Hepatocyte (in vitro differentiated cells): ENCODE results near the gene IL3RA. TPM values are rescaled to one million over a fixed set of nuclear protein-coding genes. Genes with fewer than 3 reads are reported as not detected.

Experiments
- DNase-seq: peaks from one replicate; pipeline ENCODE4 v3.0.0-alpha.2; 2016; ENCODE audit warnings: low spot score
- H2AFZ ChIP-seq: fragments of 200-600 bp; sonication (generic); 2 replicates; pipeline ENCODE4 v1.6.0; 2016; ENCODE audit warnings: antibody characterized with exemption, mild to moderate bottlenecking
- H3K27ac ChIP-seq: fragments of 200-600 bp; sonication (generic); 2 replicates; pipeline ENCODE4 v1.5.1; 2016; ENCODE audit warnings: mild to moderate bottlenecking
- H3K27me3 ChIP-seq: fragments of 200-600 bp; sonication (generic); 2 replicates; pipeline ENCODE4 v1.6.1; 2016
- H3K36me3 ChIP-seq: fragments of 200-600 bp; sonication (generic); replicated peaks from 2 replicates; pipeline ENCODE4 v1.5.1; 2016; ENCODE audit warnings: low read depth; ENCODE audit not compliant: insufficient read depth
- H3K4me1 ChIP-seq: fragments of 200-600 bp; sonication (generic); 2 replicates; pipeline ENCODE4 v1.5.1; 2016; ENCODE audit warnings: mild to moderate bottlenecking, moderate library complexity; ENCODE audit not compliant: insufficient read depth
- H3K4me2 ChIP-seq: fragments of 200-600 bp; sonication (generic); 2 replicates; pipeline ENCODE4 v1.6.0; 2016
- H3K4me3 ChIP-seq: fragments of 200-600 bp; sonication (generic); 2 replicates; pipeline ENCODE4 v1.5.1; 2016; ENCODE audit warnings: mild to moderate bottlenecking
- H3K79me2 ChIP-seq: fragments of 200-600 bp; sonication (generic); 2 replicates; pipeline ENCODE4 v1.6.0; 2017; ENCODE audit warnings: mild to moderate bottlenecking
- H3K9me2 ChIP-seq: fragments of 200-600 bp; sonication (generic); replicated peaks from 2 replicates; pipeline ENCODE4 v1.6.0; 2017; ENCODE audit warnings: mild to moderate bottlenecking; ENCODE audit not compliant: insufficient read depth
- H3K9me3 ChIP-seq: fragments of 200-600 bp; sonication (generic); 2 replicates; pipeline ENCODE4 v1.5.1; 2016; ENCODE audit warnings: low read depth, mild to moderate bottlenecking
- H4K20me1 ChIP-seq: fragments of 200-600 bp; sonication (generic); 2 replicates; pipeline ENCODE4 v1.6.0; 2016; ENCODE audit warnings: mild to moderate bottlenecking; ENCODE audit not compliant: insufficient read depth, poor library complexity, severe bottlenecking
- EZH2 ChIP-seq: fragments of 200-600 bp; sonication (generic); IDR thresholded peaks from 2 replicates; pipeline ENCODE4 v1.6.1; 2016; ENCODE audit warnings: antibody characterized with exemption, mild to moderate bottlenecking, borderline replicate concordance
- EZH2phosphoT487 ChIP-seq: fragments of 200-600 bp; sonication (generic); IDR thresholded peaks from one replicate; pipeline ENCODE4 v1.6.1; 2018; ENCODE audit warnings: antibody characterized with exemption, mild to moderate bottlenecking, low read depth, moderate library complexity; ENCODE audit not compliant: unreplicated experiment, severe bottlenecking
- WGBS: methylation state at CpG from one replicate; pipeline ENCODE4 v1.1.6; 2016; ENCODE audit warnings: low lambda C conversion rate; ENCODE audit errors: missing lambda C conversion rate; 5-methylcytosine and 5-hydroxymethylcytosine counted together
- polyA plus RNA-seq: library from polyadenylated mRNA; unstranded; fragments of >200 nt; fragmentation: Nextera tagmentation; extraction: Ambion mirVana; gene quantifications from 2 replicates; pipeline ENCODE4 v1.2.1, GENCODE V29; 2016
- total RNA-seq: library from RNA; depleted of rRNA; stranded (reverse); fragments of >200 nt; gene quantifications from 2 replicates; pipeline ENCODE4 v1.2.3, GENCODE V29; 2014
- TF ChIP-seq, protein P1 (sequence below): fragments of 200-600 bp; sonication (generic); IDR thresholded peaks from 2 replicates; pipeline ENCODE4 v1.5.1; 2016; ENCODE audit warnings: antibody characterized with exemption, mild to moderate bottlenecking; ENCODE audit not compliant: poor library complexity

The IL3RA gene
- total and polyA plus RNA-seq, 2 experiments from 2014 or later = 0.30 to 0.42 TPM

GRCh38 chrX:1388651-1389050, 52.1 kb downstream of the IL3RA start:
- TF ChIP-seq EZH2phosphoT487 (no peak), EZH2 (no peak)
- TF ChIP-seq, protein P1, sequence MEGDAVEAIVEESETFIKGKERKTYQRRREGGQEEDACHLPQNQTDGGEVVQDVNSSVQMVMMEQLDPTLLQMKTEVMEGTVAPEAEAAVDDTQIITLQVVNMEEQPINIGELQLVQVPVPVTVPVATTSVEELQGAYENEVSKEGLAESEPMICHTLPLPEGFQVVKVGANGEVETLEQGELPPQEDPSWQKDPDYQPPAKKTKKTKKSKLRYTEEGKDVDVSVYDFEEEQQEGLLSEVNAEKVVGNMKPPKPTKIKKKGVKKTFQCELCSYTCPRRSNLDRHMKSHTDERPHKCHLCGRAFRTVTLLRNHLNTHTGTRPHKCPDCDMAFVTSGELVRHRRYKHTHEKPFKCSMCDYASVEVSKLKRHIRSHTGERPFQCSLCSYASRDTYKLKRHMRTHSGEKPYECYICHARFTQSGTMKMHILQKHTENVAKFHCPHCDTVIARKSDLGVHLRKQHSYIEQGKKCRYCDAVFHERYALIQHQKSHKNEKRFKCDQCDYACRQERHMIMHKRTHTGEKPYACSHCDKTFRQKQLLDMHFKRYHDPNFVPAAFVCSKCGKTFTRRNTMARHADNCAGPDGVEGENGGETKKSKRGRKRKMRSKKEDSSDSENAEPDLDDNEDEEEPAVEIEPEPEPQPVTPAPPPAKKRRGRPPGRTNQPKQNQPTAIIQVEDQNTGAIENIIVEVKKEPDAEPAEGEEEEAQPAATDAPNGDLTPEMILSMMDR = no peak
- Histone ChIP-seq H3K4me1 (peaks cover 15% of the 10 kb centered on the region), H3K9me3 (no peaks in the 10 kb centered on the region), H2AFZ (no peak overlapping the region), H3K27me3 (no peaks in the 10 kb centered on the region), H3K36me3 (no peaks in the 10 kb centered on the region), H3K4me3 (no peak overlapping the region), H3K9me2 (no peaks in the 10 kb centered on the region), H4K20me1 (peaks cover 52% of the 10 kb centered on the region), H3K4me2 (peak overlapping the region; percentile 33), H3K27ac (no peak overlapping the region), H3K79me2 (peaks cover 51% of the 10 kb centered on the region)
- no peak for DNase-seq
- 84% methylated on average over 4 of the region's 4 CpGs for WGBS

GRCh38 chrX:1389181-1389992, 52.8 kb downstream of the IL3RA start:
- H3K9me3 ChIP-seq = no peaks in the 10 kb centered on the region
- peak overlapping the region; percentile 95 for H3K4me2 ChIP-seq
- H3K9me2 ChIP-seq = no peaks in the 10 kb centered on the region
- H3K27ac ChIP-seq = no peak overlapping the region
- TF ChIP-seq, protein P1 = no peak
- TF ChIP-seq EZH2phosphoT487 (no peak), EZH2 (no peak)
- peaks cover 56% of the 10 kb centered on the region for H3K79me2 ChIP-seq
- peaks cover 15% of the 10 kb centered on the region for H3K4me1 ChIP-seq
- no peaks in the 10 kb centered on the region for H3K36me3 ChIP-seq
- no peak for DNase-seq
- H3K4me3 ChIP-seq = no peak overlapping the region
- H2AFZ ChIP-seq = no peak overlapping the region
- WGBS = 95% methylated on average over 51 of the region's 51 CpGs
- H3K27me3 ChIP-seq = no peaks in the 10 kb centered on the region
- H4K20me1 ChIP-seq = peaks cover 52% of the 10 kb centered on the region

DNA sequence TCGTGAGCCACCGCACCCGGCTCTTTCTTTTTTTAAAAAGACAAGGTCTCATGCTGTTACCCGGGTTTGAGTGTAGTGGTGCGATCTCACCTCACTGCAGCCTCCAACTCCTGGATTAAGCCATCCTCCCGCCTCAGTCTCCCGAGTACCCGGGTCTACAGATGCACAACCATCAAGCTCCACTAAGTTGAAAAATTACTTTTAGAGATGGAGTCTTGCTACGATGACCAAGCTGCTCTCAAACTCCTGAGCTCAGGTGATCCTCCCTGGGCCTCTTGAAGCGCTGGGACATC, 53.4 kb downstream of the IL3RA start:
- Histone ChIP-seq H4K20me1 (peaks cover 52% of the 10 kb centered on the region), H3K9me2 (no peaks in the 10 kb centered on the region), H3K36me3 (no peaks in the 10 kb centered on the region), H3K4me1 (peaks cover 15% of the 10 kb centered on the region), H3K27ac (no peak overlapping the region), H3K9me3 (no peaks in the 10 kb centered on the region), H3K4me3 (no peak overlapping the region), H3K4me2 (peak overlapping the region; percentile 95), H3K79me2 (peaks cover 59% of the 10 kb centered on the region), H2AFZ (no peak overlapping the region), H3K27me3 (no peaks in the 10 kb centered on the region)
- WGBS = 92% methylated on average over 10 of the region's 10 CpGs
- no peak for DNase-seq
- no peak for TF ChIP-seq EZH2
- TF ChIP-seq, protein P1 = no peak
- no peak for TF ChIP-seq EZH2phosphoT487
